IMR-90 (cell line): ENCODE results near the gene TM7SF2. TPM values are rescaled to one million over a fixed set of nuclear protein-coding genes. Genes with fewer than 3 reads are reported as not detected.
A peak's percentile ranks its signal among the peaks of the same experiment; 100 is the strongest.

Source experiments
- ATAC-seq: fragments of 200-7000 bp; cut with Tn5 transposase; 2 replicates; pipeline ENCODE4 v1.9.1; 2020; ENCODE audit warnings: low read depth, mild to moderate bottlenecking, moderate library complexity
- BruUV-seq: library from RNA; stranded (reverse); fragments of 400-500 nt; replicated peaks from 2 replicates; lab custom pipeline; 2021; lab: Mats Ljungman, UMichigan
- CTCF ChIA-PET: fragments of 300-600 bp; formaldehyde crosslinking; extraction: SDS; loops from one replicate; lab custom pipeline; 2021; ENCODE audit warnings: antibody characterized with exemption; lab: Yijun Ruan, JAX
- POLR2A ChIA-PET: fragments of 300-600 bp; sonication (Branson Sonifier 250); formaldehyde crosslinking; loops from one replicate; lab custom pipeline; 2022; ENCODE audit warnings: antibody characterized with exemption; ENCODE audit not compliant: unreplicated experiment; lab: Charles Lee
- DNase-seq: peaks from one replicate; pipeline ENCODE4 v3.0.0; 2013
- H2AFZ ChIP-seq: replicated peaks from 2 replicates; pipeline ENCODE3; 2013; ENCODE audit warnings: low read length, mild to moderate bottlenecking; ENCODE audit not compliant: poor library complexity
- H2AK5ac ChIP-seq: 2 replicates; pipeline ENCODE4 v1.6.1; 2013; ENCODE audit warnings: low read depth, low read length, inconsistent platforms
- H2AK9ac ChIP-seq: replicated peaks from 2 replicates; pipeline ENCODE3; 2013; ENCODE audit warnings: mild to moderate bottlenecking, low read depth, low read length, moderate library complexity; ENCODE audit not compliant: poor library complexity
- H2BK120ac ChIP-seq: 2 replicates; pipeline ENCODE4 v1.6.1; 2013; ENCODE audit warnings: low read depth, low read length, inconsistent platforms
- H2BK15ac ChIP-seq: 3 replicates; pipeline ENCODE4 v1.6.1; 2013; ENCODE audit warnings: low read depth, low read length, inconsistent platforms
- H2BK20ac ChIP-seq: 2 replicates; pipeline ENCODE4 v1.6.1; 2013; ENCODE audit warnings: low read depth, mild to moderate bottlenecking, inconsistent platforms, low read length, moderate library complexity
- H2BK5ac ChIP-seq: 2 replicates; pipeline ENCODE4 v1.6.1; 2013; ENCODE audit warnings: mild to moderate bottlenecking, low read depth, low read length, inconsistent platforms; ENCODE audit not compliant: poor library complexity, severe bottlenecking
- H3K14ac ChIP-seq: replicated peaks from 2 replicates; pipeline ENCODE4 v1.6.1; 2013; ENCODE audit warnings: low read depth, low read length, inconsistent platforms
- H3K18ac ChIP-seq: 2 replicates; pipeline ENCODE4 v1.6.1; 2013; ENCODE audit warnings: low read depth, low read length, control low read depth
- H3K23ac ChIP-seq: 2 replicates; pipeline ENCODE4 v1.6.1; 2013; ENCODE audit warnings: low read depth, low read length, inconsistent platforms
- H3K27ac ChIP-seq: 2 replicates; pipeline ENCODE4 v1.5.1; 2013; ENCODE audit warnings: mild to moderate bottlenecking, control low read depth, low read length; ENCODE audit not compliant: insufficient read depth
- H3K27me3 ChIP-seq: 2 replicates; pipeline ENCODE4 v1.6.1; 2013; ENCODE audit warnings: low read length; ENCODE audit not compliant: control insufficient read depth, insufficient read depth
- H3K36me3 ChIP-seq: 2 replicates; pipeline ENCODE4 v1.6.1; 2013; ENCODE audit warnings: low read length, mixed read lengths; ENCODE audit not compliant: control insufficient read depth, insufficient read depth
- H3K4ac ChIP-seq: 2 replicates; pipeline ENCODE4 v1.6.1; 2013; ENCODE audit warnings: low read depth, low read length, inconsistent platforms
- H3K4me1 ChIP-seq: 2 replicates; pipeline ENCODE4 v1.6.1; 2013; ENCODE audit warnings: low read length, mixed read lengths; ENCODE audit not compliant: control insufficient read depth, insufficient read depth
- H3K4me2 ChIP-seq: 2 replicates; pipeline ENCODE4 v1.6.1; 2013; ENCODE audit warnings: low read depth, mild to moderate bottlenecking, control low read depth, low read length, moderate library complexity
- H3K4me3 ChIP-seq: 2 replicates; pipeline ENCODE4 v1.5.1; 2013; ENCODE audit warnings: low read depth, mild to moderate bottlenecking, control low read depth, low read length, moderate library complexity; ENCODE audit not compliant: insufficient read depth
- H3K56ac ChIP-seq: 2 replicates; pipeline ENCODE4 v1.6.1; 2013; ENCODE audit warnings: low read length, inconsistent platforms; ENCODE audit not compliant: insufficient read depth; ENCODE audit errors: extremely low read depth
- H3K79me1 ChIP-seq, 2 experiments: 2 replicates each; pipeline ENCODE4 v1.6.1; 2013; ENCODE audit warnings: low read length in 2 of 2, inconsistent platforms in 1 of 2, low read depth in 1 of 2
- H3K9ac ChIP-seq: 2 replicates; pipeline ENCODE4 v1.6.1; 2013; ENCODE audit warnings: low read depth, low read length, control low read depth
- H3K9me1 ChIP-seq: 2 replicates; pipeline ENCODE4 v1.6.1; 2013; ENCODE audit warnings: low read length, inconsistent platforms; ENCODE audit not compliant: insufficient read depth
- H3K9me3 ChIP-seq: 2 replicates; pipeline ENCODE4 v1.6.1; 2013; ENCODE audit warnings: low read length; ENCODE audit not compliant: control insufficient read depth, insufficient read depth
- H4K20me1 ChIP-seq: 2 replicates; pipeline ENCODE4 v1.6.1; 2013; ENCODE audit warnings: low read length, inconsistent platforms; ENCODE audit not compliant: insufficient read depth
- H4K5ac ChIP-seq: 2 replicates; pipeline ENCODE4 v1.6.1; 2013; ENCODE audit warnings: mild to moderate bottlenecking, low read depth, low read length, control low read depth
- H4K8ac ChIP-seq, 2 experiments: 2 replicates each; pipeline ENCODE4 v1.6.1; 2013; ENCODE audit warnings: low read depth in 2 of 2, low read length in 2 of 2, control low read depth in 1 of 2, inconsistent platforms in 1 of 2
- H4K91ac ChIP-seq: 2 replicates; pipeline ENCODE4 v1.6.1; 2013; ENCODE audit warnings: low read depth, low read length, inconsistent platforms; ENCODE audit not compliant: insufficient read depth
- BHLHE40 ChIP-seq: fragments of 150-350 bp; IDR thresholded peaks from 2 replicates; pipeline ENCODE4 v1.6.1; 2016; ENCODE audit warnings: mild to moderate bottlenecking, low read depth, low read length
- CEBPB ChIP-seq: IDR thresholded peaks from 2 replicates; pipeline ENCODE4 v1.6.1; 2012; ENCODE audit warnings: low read depth, low read length, improper control_type of control experiment
- CHD1 ChIP-seq: IDR thresholded peaks from 2 replicates; pipeline ENCODE4 v1.6.1; 2012; ENCODE audit warnings: low read depth, low read length, improper control_type of control experiment
- CTCF ChIP-seq: conservative IDR thresholded peaks from 2 replicates; pipeline ENCODE4 v1.5.1; 2012; ENCODE audit warnings: mild to moderate bottlenecking, low read depth, low read length, improper control_type of control experiment
- FOS ChIP-seq: fragments of 150-350 bp; IDR thresholded peaks from 2 replicates; pipeline ENCODE4 v1.6.1; 2016; ENCODE audit warnings: low read depth, low read length
- MAFK ChIP-seq: IDR thresholded peaks from 2 replicates; pipeline ENCODE4 v1.6.1; 2012; ENCODE audit warnings: low read depth, low read length, improper control_type of control experiment
- MAZ ChIP-seq: IDR thresholded peaks from 2 replicates; pipeline ENCODE4 v1.6.1; 2012; ENCODE audit warnings: low read depth, mild to moderate bottlenecking, low read length, improper control_type of control experiment, moderate library complexity, borderline replicate concordance
- MXI1 ChIP-seq: IDR thresholded peaks from 2 replicates; pipeline ENCODE4 v1.6.1; 2012; ENCODE audit warnings: low read depth, mild to moderate bottlenecking, low read length, moderate library complexity, borderline replicate concordance
- NFE2L2 ChIP-seq: fragments of 150-350 bp; IDR thresholded peaks from 2 replicates; pipeline ENCODE4 v1.6.1; 2016; ENCODE audit warnings: low read depth, mild to moderate bottlenecking, low read length
- POLR2A ChIP-seq: IDR thresholded peaks from 2 replicates; pipeline ENCODE4 v1.6.1; 2012; ENCODE audit warnings: mild to moderate bottlenecking, low read depth, low read length
- RAD21 ChIP-seq: IDR thresholded peaks from 2 replicates; pipeline ENCODE4 v1.6.1; 2012; ENCODE audit warnings: low read length, improper control_type of control experiment
- RCOR1 ChIP-seq: IDR thresholded peaks from 2 replicates; pipeline ENCODE4 v1.6.1; 2012; ENCODE audit warnings: mild to moderate bottlenecking, low read length, improper control_type of control experiment; ENCODE audit not compliant: insufficient replicate concordance
- RFX5 ChIP-seq: IDR thresholded peaks from 2 replicates; pipeline ENCODE4 v1.8.0; 2012; ENCODE audit warnings: low read depth, mild to moderate bottlenecking, low read length, moderate library complexity
- SMC3 ChIP-seq: fragments of 150-350 bp; IDR thresholded peaks from 2 replicates; pipeline ENCODE4 v1.6.1; 2016; ENCODE audit warnings: low read depth, mild to moderate bottlenecking, antibody characterized with exemption, low read length, moderate library complexity
- WGBS, 2 experiments: methylation state at CpG; one replicate each; pipeline versions ENCODE4 v1.1.5 to v1.1.7; 2013; ENCODE audit warnings: missing lambda C conversion rate in 2 of 2; ENCODE audit not compliant: insufficient read length in 1 of 2; ENCODE audit errors: extremely low coverage in 2 of 2; 5-methylcytosine and 5-hydroxymethylcytosine counted together
- dilution Hi-C: fragments of 300-500 bp; cut with HindIII; formaldehyde crosslinking; loops from one replicate; pipeline ENCODE4 v1.14.3; 2018; ENCODE audit warnings: low sequenced_read_pairs; ENCODE audit not compliant: unreplicated experiment
- in situ Hi-C: fragments of 300-500 bp; cut with MboI; formaldehyde crosslinking; loops from 3 replicates; pipeline ENCODE4 v1.14.3; 2019; ENCODE audit warnings: low sequenced_read_pairs, inconsistent platforms, mixed read lengths
- intact Hi-C: fragments of 100-400 bp; cut with micrococcal nuclease; formaldehyde crosslinking; loops from 2 replicates; pipeline ENCODE4 v1.10.0; 2022
- polyA plus RNA-seq, 3 experiments: library from polyadenylated mRNA; depleted of rRNA; stranded (reverse); fragments of >200 nt; gene quantifications; 2 replicates each; pipeline ENCODE4 v1.2.3, GENCODE V29; 2012; ENCODE audit warnings: low replicate concordance in 1 of 3
- total RNA-seq: library from RNA; depleted of rRNA; stranded (reverse); fragments of >200 nt; gene quantifications from 2 replicates; pipeline ENCODE4 v1.2.3, GENCODE V29; 2012
- TF ChIP-seq, protein P1 (sequence below): fragments of 150-350 bp; IDR thresholded peaks from 2 replicates; pipeline ENCODE4 v1.6.1; 2017; ENCODE audit warnings: mild to moderate bottlenecking, antibody characterized with exemption, low read length, low read depth
- TF ChIP-seq, protein P2 (sequence below): fragments of 150-350 bp; IDR thresholded peaks from 2 replicates; pipeline ENCODE4 v1.6.1; 2016; ENCODE audit warnings: low read depth, mild to moderate bottlenecking, low read length, moderate library complexity, borderline replicate concordance

Gene TM7SF2
- total and polyA plus RNA-seq, 2 of the 4 experiments (the other 2 are of a cell fraction), result 5.7 to 7.6 TPM

DNA sequence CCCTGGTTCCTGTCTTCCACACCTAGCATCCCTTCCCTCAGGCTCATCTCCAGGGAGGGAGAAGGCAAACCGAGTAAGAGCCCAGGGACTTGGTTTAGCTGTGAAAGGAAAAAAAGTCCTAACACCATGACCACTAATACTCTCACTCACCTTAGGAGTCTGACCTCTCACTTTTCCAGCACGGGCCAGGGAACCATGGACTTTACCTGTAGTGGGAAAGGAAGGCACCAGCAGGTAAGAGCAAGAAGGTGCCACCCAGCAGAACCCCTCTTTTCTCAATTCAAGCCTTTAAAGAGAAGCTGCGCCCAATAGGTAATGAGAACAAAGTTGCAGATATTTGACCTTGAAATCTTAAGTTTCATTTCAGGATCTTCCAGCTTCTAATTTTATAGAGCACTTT, 9.2 kb downstream of the TM7SF2 start:
- H3K18ac ChIP-seq, result no peak overlapping the region
- H4K91ac ChIP-seq, result no peak overlapping the region
- no peak overlapping the region for H2BK120ac ChIP-seq
- BruUV-seq, result no TSS peak
- H2BK5ac ChIP-seq, result no peak overlapping the region
- H3K9ac ChIP-seq, result peak overlapping the region; percentile 87
- no peak overlapping the region for H2BK15ac ChIP-seq
- ATAC-seq (no peak), DNase-seq (no peak)
- no peak overlapping the region for H2AFZ ChIP-seq
- intact Hi-C loops (loop anchor here (5.0 kb wide), 1 partner anchor 61 kb away; the partner anchor contains the start of gene CAPN1), dilution Hi-C loops (no loop called here), in situ Hi-C loops (no loop called here)
- POLR2A ChIA-PET, result no interaction called here
- H4K20me1 ChIP-seq, result no peaks in the 10 kb centered on the region
- H3K23ac ChIP-seq, result no peak overlapping the region
- no peak overlapping the region for H3K27ac ChIP-seq
- H3K4ac ChIP-seq, result no peak overlapping the region
- peak overlapping the region; percentile 97; the same call in 1 of the 2 replicates for H3K4me2 ChIP-seq
- H3K4me1 ChIP-seq, result peaks cover 7% of the 10 kb centered on the region
- no peak for TF ChIP-seq FOS
- no peak for TF ChIP-seq CTCF
- TF ChIP-seq MAFK, result no peak
- no peak for TF ChIP-seq BHLHE40
- no peak for TF ChIP-seq CHD1
- no peak for TF ChIP-seq NFE2L2
- TF ChIP-seq RCOR1, result no peak
- TF ChIP-seq, protein P1, sequence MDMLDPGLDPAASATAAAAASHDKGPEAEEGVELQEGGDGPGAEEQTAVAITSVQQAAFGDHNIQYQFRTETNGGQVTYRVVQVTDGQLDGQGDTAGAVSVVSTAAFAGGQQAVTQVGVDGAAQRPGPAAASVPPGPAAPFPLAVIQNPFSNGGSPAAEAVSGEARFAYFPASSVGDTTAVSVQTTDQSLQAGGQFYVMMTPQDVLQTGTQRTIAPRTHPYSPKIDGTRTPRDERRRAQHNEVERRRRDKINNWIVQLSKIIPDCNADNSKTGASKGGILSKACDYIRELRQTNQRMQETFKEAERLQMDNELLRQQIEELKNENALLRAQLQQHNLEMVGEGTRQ, result no peak
- no peak for TF ChIP-seq MXI1
- TF ChIP-seq RAD21, result no peak
- TF ChIP-seq, protein P2, sequence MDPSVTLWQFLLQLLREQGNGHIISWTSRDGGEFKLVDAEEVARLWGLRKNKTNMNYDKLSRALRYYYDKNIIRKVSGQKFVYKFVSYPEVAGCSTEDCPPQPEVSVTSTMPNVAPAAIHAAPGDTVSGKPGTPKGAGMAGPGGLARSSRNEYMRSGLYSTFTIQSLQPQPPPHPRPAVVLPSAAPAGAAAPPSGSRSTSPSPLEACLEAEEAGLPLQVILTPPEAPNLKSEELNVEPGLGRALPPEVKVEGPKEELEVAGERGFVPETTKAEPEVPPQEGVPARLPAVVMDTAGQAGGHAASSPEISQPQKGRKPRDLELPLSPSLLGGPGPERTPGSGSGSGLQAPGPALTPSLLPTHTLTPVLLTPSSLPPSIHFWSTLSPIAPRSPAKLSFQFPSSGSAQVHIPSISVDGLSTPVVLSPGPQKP, result no peak
- no peak for TF ChIP-seq SMC3
- no peak for TF ChIP-seq POLR2A
- TF ChIP-seq CEBPB, result no peak
- no peak for TF ChIP-seq MAZ
- TF ChIP-seq RFX5, result no peak
- no peak overlapping the region for H2AK5ac ChIP-seq
- peak overlapping the region in 1 of 2 experiments; percentile 70; a peak in 1 of 4 replicates for H4K8ac ChIP-seq
- no peaks in the 10 kb centered on the region for H3K9me3 ChIP-seq
- H3K56ac ChIP-seq, result 0 out of 2 replicates have a peak overlapping the region, but pooled peaks have one; percentile 5
- H3K36me3 ChIP-seq, result peaks cover 31% of the 10 kb centered on the region
- no peak overlapping the region for H3K14ac ChIP-seq
- no peak overlapping the region for H2BK20ac ChIP-seq
- no CpG with 5 or more reads among the region's 3 CpGs for WGBS, 2 experiments
- H2AK9ac ChIP-seq, result peak overlapping the region; percentile 23
- H3K9me1 ChIP-seq, result 0 out of 2 replicates have a peak, but pooled peaks cover 4% of the 10 kb centered on the region
- no peak overlapping the region; the same call in 1 of the 2 replicates for H4K5ac ChIP-seq
- H3K4me3 ChIP-seq, result peak overlapping the region; percentile 74
- CTCF ChIA-PET, result no interaction called here
- peaks cover 27 to 70% of the 10 kb centered on the region in 2 experiments for H3K79me1 ChIP-seq
- no peaks in the 10 kb centered on the region for H3K27me3 ChIP-seq
